Mesenchymal stem cell (in vitro differentiated cells and primary cell): Measurements from ENCODE around the gene ZNF367.

Experiments used
- DNase-seq: peaks from one replicate; pipeline ENCODE4 v3.0.0-alpha.2; 2013
- H2AFZ ChIP-seq: one replicate; pipeline ENCODE4 v1.6.1; 2013; ENCODE audit warnings: low read depth, mild to moderate bottlenecking, control low read depth, inconsistent platforms, low read length, moderate library complexity
- H2AK5ac ChIP-seq: 2 replicates; pipeline ENCODE4 v1.6.1; 2013; ENCODE audit warnings: low read length, moderate library complexity, mild to moderate bottlenecking, inconsistent platforms; ENCODE audit not compliant: severe bottlenecking
- H2BK120ac ChIP-seq: one replicate; pipeline ENCODE4 v1.6.1; 2013; ENCODE audit warnings: low read depth, mild to moderate bottlenecking, inconsistent platforms, low read length, moderate library complexity
- H2BK12ac ChIP-seq, 2 experiments: one replicate each; pipeline ENCODE4 v1.6.1; 2013; ENCODE audit warnings: inconsistent platforms in 2 of 2, low read length in 2 of 2, mild to moderate bottlenecking in 2 of 2, moderate library complexity in 2 of 2, control low read depth in 1 of 2
- H2BK15ac ChIP-seq: one replicate; pipeline ENCODE4 v1.6.1; 2013; ENCODE audit warnings: mild to moderate bottlenecking, low read depth, inconsistent platforms; ENCODE audit not compliant: poor library complexity, severe bottlenecking
- H2BK5ac ChIP-seq: 2 replicates; pipeline ENCODE4 v1.6.1; 2013; ENCODE audit warnings: low read depth, mild to moderate bottlenecking, low read length, control low read depth, inconsistent platforms; ENCODE audit not compliant: poor library complexity, severe bottlenecking
- H3K14ac ChIP-seq, 2 experiments: one replicate each; pipeline ENCODE4 v1.6.1; 2013; ENCODE audit warnings: inconsistent platforms in 2 of 2, low read length in 2 of 2, control low read depth in 1 of 2, mild to moderate bottlenecking in 1 of 2, moderate library complexity in 1 of 2
- H3K18ac ChIP-seq, 2 experiments: one replicate each; pipeline ENCODE4 v1.6.1; 2013; ENCODE audit warnings: inconsistent platforms in 2 of 2, low read length in 2 of 2, control low read depth in 1 of 2, low read depth in 1 of 2, mild to moderate bottlenecking in 1 of 2
- H3K23ac ChIP-seq, 2 experiments: one replicate each; pipeline ENCODE4 v1.6.1; 2013; ENCODE audit warnings: inconsistent platforms in 2 of 2, low read length in 2 of 2, mild to moderate bottlenecking in 2 of 2, moderate library complexity in 2 of 2, control low read depth in 1 of 2
- H3K27ac ChIP-seq: 2 replicates; pipeline ENCODE4 v1.5.1; 2013; ENCODE audit warnings: mild to moderate bottlenecking, moderate library complexity, low read length, control low read depth, inconsistent platforms; ENCODE audit not compliant: poor library complexity, severe bottlenecking
- H3K27me3 ChIP-seq, 2 experiments: 2 replicates each; pipeline versions ENCODE4 v1.6.1 to v1.7.0; 2013; ENCODE audit warnings: low read length in 2 of 2, mild to moderate bottlenecking in 2 of 2, moderate library complexity in 2 of 2, control low read depth in 1 of 2, inconsistent platforms in 1 of 2; ENCODE audit not compliant: control insufficient read depth in 1 of 2, insufficient read depth in 1 of 2
- H3K36me3 ChIP-seq, 2 experiments: 2 replicates each; pipeline versions ENCODE4 v1.6.1 to v1.7.0; 2013; ENCODE audit warnings: low read length in 2 of 2, control low read depth in 1 of 2, inconsistent platforms in 1 of 2, low read depth in 1 of 2, mild to moderate bottlenecking in 1 of 2; ENCODE audit not compliant: insufficient read depth in 2 of 2, control insufficient read depth in 1 of 2
- H3K4ac ChIP-seq, 2 experiments: one replicate each; pipeline ENCODE4 v1.6.1; 2013; ENCODE audit warnings: inconsistent platforms in 2 of 2, low read length in 2 of 2, mild to moderate bottlenecking in 2 of 2, moderate library complexity in 2 of 2, control low read depth in 1 of 2, low read depth in 1 of 2
- H3K4me1 ChIP-seq: 2 replicates; pipeline ENCODE4 v1.6.1; 2013; ENCODE audit warnings: low read depth, low read length, control low read depth; ENCODE audit not compliant: control insufficient read depth, insufficient read depth
- H3K4me2 ChIP-seq: 2 replicates; pipeline ENCODE4 v1.6.1; 2013; ENCODE audit warnings: low read length, mild to moderate bottlenecking, inconsistent platforms; ENCODE audit not compliant: poor library complexity, severe bottlenecking
- H3K4me3 ChIP-seq, 2 experiments: 2 replicates each; pipeline versions ENCODE4 v1.5.1 to v1.7.0; 2013; ENCODE audit warnings: low read length in 2 of 2, mild to moderate bottlenecking in 2 of 2, control low read depth in 1 of 2, low read depth in 1 of 2; ENCODE audit not compliant: insufficient read depth in 1 of 2
- H3K79me1 ChIP-seq: replicated peaks from 2 replicates; pipeline ENCODE4 v1.6.1; 2013; ENCODE audit warnings: mild to moderate bottlenecking, control low read depth, low read length, inconsistent platforms; ENCODE audit not compliant: poor library complexity, severe bottlenecking
- H3K9ac ChIP-seq: 2 replicates; pipeline ENCODE4 v1.7.0; 2013; ENCODE audit warnings: mild to moderate bottlenecking, low read length, moderate library complexity
- H3K9me3 ChIP-seq: 2 replicates; pipeline ENCODE4 v1.7.0; 2013; ENCODE audit warnings: mild to moderate bottlenecking, low read length; ENCODE audit not compliant: control insufficient read depth
- H4K8ac ChIP-seq: one replicate; pipeline ENCODE4 v1.6.1; 2013; ENCODE audit warnings: inconsistent platforms, mild to moderate bottlenecking, low read length, moderate library complexity
- H4K91ac ChIP-seq: one replicate; pipeline ENCODE4 v1.6.1; 2013; ENCODE audit warnings: mild to moderate bottlenecking, low read length, inconsistent platforms
- WGBS: methylation state at CpG from one replicate; pipeline ENCODE4 v1.1.7; 2013; ENCODE audit warnings: mixed read lengths; 5-methylcytosine and 5-hydroxymethylcytosine counted together

ZNF367 gene

GRCh38 chr9:96449845-96450612 is 31.9 kb upstream of the ZNF367 start, which contains the start of gene HABP4:
HABP4 (plus strand) TSS chr9:96450169; CDS start chr9:96450280, 111 bp downstream.
- Histone ChIP-seq H3K23ac (peak within 1 kb of the TSS in 1 of 2 experiments; percentile 93), H3K27ac (no peak within 1 kb of the TSS), H3K9ac (peak within 1 kb of the TSS; percentile 93)

GRCh38 chr9:96449523-96449844 is 31.3 kb upstream of the ZNF367 start:
- WGBS: 3% methylated on average over 7 of the region's 7 CpGs

More at GRCh38 chr9:96449845-96450612, 31.9 kb upstream of the ZNF367 start, which contains the start of gene HABP4:
- Histone ChIP-seq H2BK120ac (peak within 1 kb of the TSS; percentile 67), H3K9me3 (no peaks in the 10 kb centered on the region), H3K4me3 (peak within 1 kb of the TSS; percentile 80 to 98), H3K27me3 (no peaks in the 10 kb centered on the region), H4K8ac (peak within 1 kb of the TSS; percentile 79), H2BK5ac (no peak within 1 kb of the TSS), H3K14ac (peak within 1 kb of the TSS; percentile 64 to 95), H4K91ac (peak within 1 kb of the TSS; percentile 87), H2BK12ac (peak within 1 kb of the TSS; percentile 86), H2AK5ac (no peak within 1 kb of the TSS), H2AFZ (peak within 1 kb of the TSS; percentile 95), H3K18ac (peak within 1 kb of the TSS; percentile 57 to 99), H3K4me2 (peak within 1 kb of the TSS; percentile 93), H2BK15ac (peak within 1 kb of the TSS; percentile 77), H3K4me1 (no peaks in the 10 kb centered on the region), H3K79me1 (peaks cover 6% of the 10 kb centered on the region), H3K36me3 (no peaks in the 10 kb centered on the region), H3K4ac (peak within 1 kb of the TSS; percentile 85 to 96)
- DNase-seq: peak; percentile 94
- WGBS: under 1% methylated on average over 73 of the region's 108 CpGs

GRCh38 chr9:96448546-96449170 is 30.5 kb upstream of the ZNF367 start:
- no peak overlapping the region for H3K14ac ChIP-seq
- no peak overlapping the region for H4K8ac ChIP-seq
- no peak overlapping the region for H2BK120ac ChIP-seq
- H2AK5ac ChIP-seq: no peak overlapping the region
- 96% methylated on average over 10 of the region's 11 CpGs for WGBS
- no peak overlapping the region for H3K27ac ChIP-seq
- no peaks in the 10 kb centered on the region for H3K27me3 ChIP-seq
- no peak for DNase-seq
- H3K18ac ChIP-seq: no peak overlapping the region
- no peaks in the 10 kb centered on the region for H3K4me1 ChIP-seq
- no peak overlapping the region for H2BK12ac ChIP-seq
- no peak overlapping the region for H3K23ac ChIP-seq
- H3K36me3 ChIP-seq: no peaks in the 10 kb centered on the region
- no peak overlapping the region for H4K91ac ChIP-seq
- H2BK15ac ChIP-seq: no peak overlapping the region
- H3K4ac ChIP-seq: no peak overlapping the region
- no peaks in the 10 kb centered on the region for H3K9me3 ChIP-seq
- H2AFZ ChIP-seq: no peak overlapping the region
- H3K9ac ChIP-seq: no peak overlapping the region
- H2BK5ac ChIP-seq: no peak overlapping the region
- peaks cover 2% of the 10 kb centered on the region for H3K79me1 ChIP-seq
- H3K4me3 ChIP-seq: no peak overlapping the region
- no peak overlapping the region for H3K4me2 ChIP-seq

More at GRCh38 chr9:96449523-96449844, 31.3 kb upstream of the ZNF367 start:
- peak overlapping the region; percentile 38 to 78 for H3K4me3 ChIP-seq
- H3K4me1 ChIP-seq: no peaks in the 10 kb centered on the region
- peak overlapping the region in 1 of 2 experiments; percentile 32 for H3K4ac ChIP-seq
- H3K14ac ChIP-seq: no peak overlapping the region
- DNase-seq: no peak
- H3K79me1 ChIP-seq: peaks cover 2% of the 10 kb centered on the region
- H4K8ac ChIP-seq: no peak overlapping the region
- H2AK5ac ChIP-seq: no peak overlapping the region
- H3K4me2 ChIP-seq: peak overlapping the region; percentile 30
- H3K9me3 ChIP-seq: no peaks in the 10 kb centered on the region
- H3K23ac ChIP-seq: no peak overlapping the region
- no peak overlapping the region for H3K27ac ChIP-seq
- no peak overlapping the region for H2BK12ac ChIP-seq
- H3K9ac ChIP-seq: peak overlapping the region; percentile 93
- H4K91ac ChIP-seq: no peak overlapping the region
- no peaks in the 10 kb centered on the region for H3K27me3 ChIP-seq
- peak overlapping the region; percentile 87 for H2AFZ ChIP-seq
- H3K18ac ChIP-seq: peak overlapping the region in 1 of 2 experiments; percentile 14
- no peak overlapping the region for H2BK15ac ChIP-seq
- no peak overlapping the region for H2BK5ac ChIP-seq
- H3K36me3 ChIP-seq: no peaks in the 10 kb centered on the region
- no peak overlapping the region for H2BK120ac ChIP-seq

GRCh38 chr9:96447406-96447805 is 29.2 kb upstream of the ZNF367 start:
- Histone ChIP-seq H3K9ac (no peak overlapping the region), H3K4me3 (no peak overlapping the region), H3K4me2 (no peak overlapping the region), H2AFZ (no peak overlapping the region), H3K4me1 (no peaks in the 10 kb centered on the region), H3K79me1 (peaks cover 2% of the 10 kb centered on the region), H2AK5ac (peak overlapping the region; percentile 53), H3K27me3 (no peaks in the 10 kb centered on the region), H2BK5ac (no peak overlapping the region), H4K91ac (no peak overlapping the region), H3K27ac (no peak overlapping the region), H2BK15ac (no peak overlapping the region), H2BK12ac (no peak overlapping the region), H3K23ac (no peak overlapping the region), H3K9me3 (no peaks in the 10 kb centered on the region), H3K18ac (no peak overlapping the region), H3K14ac (no peak overlapping the region), H4K8ac (no peak overlapping the region), H2BK120ac (no peak overlapping the region), H3K36me3 (no peaks in the 10 kb centered on the region), H3K4ac (no peak overlapping the region)
- peak; percentile 66 for DNase-seq
- 72% methylated on average over 3 of the region's 3 CpGs for WGBS
